Left ventricle myocardium inferior (tissue), 1 donor: ENCODE results near the gene SLC23A3. TPM values are rescaled to one million over a fixed set of nuclear protein-coding genes. Genes with fewer than 3 reads are reported as not detected.

ENCODE experiments used
- DNase-seq: peaks from one replicate; pipeline ENCODE4 v3.0.0-alpha.2; 2020
- H3K27ac ChIP-seq: fragments of 200-600 bp; replicated peaks from 2 replicates; pipeline ENCODE4 v1.8.0; 2021
- H3K27me3 ChIP-seq: fragments of 200-600 bp; 2 replicates; pipeline ENCODE4 v1.8.0; 2021; ENCODE audit warnings: low read depth
- H3K36me3 ChIP-seq: fragments of 200-600 bp; 2 replicates; pipeline ENCODE4 v1.8.0; 2021
- H3K4me1 ChIP-seq: fragments of 200-600 bp; 2 replicates; pipeline ENCODE4 v1.8.0; 2021
- H3K4me3 ChIP-seq: fragments of 200-600 bp; 2 replicates; pipeline ENCODE4 v1.8.0; 2021; ENCODE audit warnings: mild to moderate bottlenecking, moderate library complexity
- H3K9me3 ChIP-seq: fragments of 200-600 bp; replicated peaks from 2 replicates; pipeline ENCODE4 v1.8.0; 2021
- CTCF ChIP-seq: fragments of 200-600 bp; IDR thresholded peaks from 2 replicates; pipeline ENCODE4 v1.8.0; 2021; ENCODE audit warnings: antibody characterized with exemption, mild to moderate bottlenecking, borderline replicate concordance
- intact Hi-C: fragments of 100-400 bp; cut with micrococcal nuclease; formaldehyde crosslinking; loops from one replicate; pipeline ENCODE4 v1.11.0; 2022
- total RNA-seq: library from RNA; stranded (reverse); fragmentation: NEBNext Ultra II Directional; extraction: Animal tissue kit (Norgen Biotek cat#: 25700); gene quantifications from one replicate; pipeline ENCODE4 v1.2.1, GENCODE V29; 2021
- donor health status: DM: no; HTN: yes; CAD: no; lungs with severe emphysema.

The SLC23A3 gene
- total RNA-seq, 1 donor from 2014 or later: 0.58 TPM

- H3K4me1 ChIP-seq: no peaks in the 10 kb centered on the region
- DNase-seq: no peak
Observed at GRCh38 chr2:219140722-219141121, 29.1 kb downstream of the SLC23A3 start.

GRCh38 chr2:219133976-219134375, 35.9 kb downstream of the SLC23A3 start:
- no peak for TF ChIP-seq CTCF
- peaks cover under 1% of the 10 kb centered on the region for H3K4me1 ChIP-seq

More at GRCh38 chr2:219140722-219141121, 29.1 kb downstream of the SLC23A3 start:
- no peaks in the 10 kb centered on the region for H3K27me3 ChIP-seq
- no peak for TF ChIP-seq CTCF
- H3K36me3 ChIP-seq: peaks cover 79% of the 10 kb centered on the region
- H3K27ac ChIP-seq: no peak overlapping the region
- H3K9me3 ChIP-seq: no peaks in the 10 kb centered on the region
- intact Hi-C loops: no loop called here
- H3K4me3 ChIP-seq: no peak overlapping the region

GRCh38 chr2:219131744-219132143, 38.1 kb downstream of the SLC23A3 start:
- Histone ChIP-seq H3K27ac (no peak overlapping the region), H3K27me3 (no peaks in the 10 kb centered on the region), H3K36me3 (no peaks in the 10 kb centered on the region), H3K4me3 (no peak overlapping the region), H3K4me1 (peaks cover 11% of the 10 kb centered on the region), H3K9me3 (no peaks in the 10 kb centered on the region)
- intact Hi-C loops: no loop called here
- no peak for TF ChIP-seq CTCF
- DNase-seq: no peak

More at GRCh38 chr2:219133976-219134375, 35.9 kb downstream of the SLC23A3 start:
- no peak overlapping the region for H3K27ac ChIP-seq
- H3K36me3 ChIP-seq: peaks cover 13% of the 10 kb centered on the region
- H3K4me3 ChIP-seq: no peak overlapping the region
- no peaks in the 10 kb centered on the region for H3K27me3 ChIP-seq
- intact Hi-C loops: no loop called here
- no peaks in the 10 kb centered on the region for H3K9me3 ChIP-seq
- DNase-seq: no peak

GRCh38 chr2:219131327-219131726, 38.5 kb downstream of the SLC23A3 start:
- intact Hi-C loops: no loop called here
- H3K4me3 ChIP-seq: no peak overlapping the region
- no peak overlapping the region for H3K27ac ChIP-seq
- H3K9me3 ChIP-seq: no peaks in the 10 kb centered on the region
- no peak for DNase-seq
- no peak for TF ChIP-seq CTCF
- peaks cover 15% of the 10 kb centered on the region for H3K4me1 ChIP-seq
- H3K27me3 ChIP-seq: no peaks in the 10 kb centered on the region
- H3K36me3 ChIP-seq: no peaks in the 10 kb centered on the region

- intact Hi-C loops: loop anchor here (10.0 kb wide), 1 partner anchor 65 kb away; the partner anchor contains the start of gene IHH
- TF ChIP-seq CTCF: no peak
- Histone ChIP-seq H3K27ac (no peak overlapping the region), H3K9me3 (no peaks in the 10 kb centered on the region), H3K4me3 (no peak overlapping the region), H3K36me3 (no peaks in the 10 kb centered on the region), H3K27me3 (no peaks in the 10 kb centered on the region), H3K4me1 (peaks cover 30% of the 10 kb centered on the region)
- no peak for DNase-seq
Observed at GRCh38 chr2:219129589-219129988, 40.2 kb downstream of the SLC23A3 start.
